ENCODE results near the gene ZNF837. TPM values are rescaled to one million over a fixed set of nuclear protein-coding genes. Genes with fewer than 3 reads are reported as not detected.

ZNF837 gene
- polyA plus RNA-seq, 2 of the 4 experiments (the other 2 are of a cell fraction), result 0.74 to 1.0 TPM

- ChIA-PET POLR2A (interaction anchor here (0.8 kb wide), 1 partner anchor 13 kb away, joined by 3 read pairs; no protein-coding TSS in a partner anchor), CTCF (interaction anchor here (0.9 to 1.9 kb wide), 2 partner anchors 13 to 90 kb away, joined by 4 to 8 read pairs; partner anchors contain the start of gene ZBTB45)
- Histone ChIP-seq H3K4me2 (no peak overlapping the region), H3K9me3 (peaks cover 70% of the 10 kb centered on the region), H3K4me1 (no peaks in the 10 kb centered on the region), H3K27ac (no peak overlapping the region), H3K4me3 (no peak overlapping the region)
- DNase-seq (ENCODE audit: low read depth in 1 of 2, low spot score in 1 of 2), result no peak
- no peak for ATAC-seq
- FAIRE-seq, result no peak
- no peak for TF ChIP-seq EP300 (IDR thresholded peaks at IDR 0.05)
- TF ChIP-seq MAZ (IDR thresholded peaks at IDR 0.05; ENCODE audit: borderline replicate concordance, low read depth, low read length), result no peak
- TF ChIP-seq RCOR1 (IDR thresholded peaks at IDR 0.05; ENCODE audit: low read depth, low read length), result no peak
- TF ChIP-seq, protein P1, sequence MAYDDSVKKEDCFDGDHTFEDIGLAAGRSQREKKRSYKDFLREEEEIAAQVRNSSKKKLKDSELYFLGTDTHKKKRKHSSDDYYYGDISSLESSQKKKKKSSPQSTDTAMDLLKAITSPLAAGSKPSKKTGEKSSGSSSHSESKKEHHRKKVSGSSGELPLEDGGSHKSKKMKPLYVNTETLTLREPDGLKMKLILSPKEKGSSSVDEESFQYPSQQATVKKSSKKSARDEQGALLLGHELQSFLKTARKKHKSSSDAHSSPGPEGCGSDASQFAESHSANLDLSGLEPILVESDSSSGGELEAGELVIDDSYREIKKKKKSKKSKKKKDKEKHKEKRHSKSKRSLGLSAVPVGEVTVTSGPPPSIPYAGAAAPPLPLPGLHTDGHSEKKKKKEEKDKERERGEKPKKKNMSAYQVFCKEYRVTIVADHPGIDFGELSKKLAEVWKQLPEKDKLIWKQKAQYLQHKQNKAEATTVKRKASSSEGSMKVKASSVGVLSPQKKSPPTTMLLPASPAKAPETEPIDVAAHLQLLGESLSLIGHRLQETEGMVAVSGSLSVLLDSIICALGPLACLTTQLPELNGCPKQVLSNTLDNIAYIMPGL (CRISPR knock-in tag; IDR thresholded peaks at IDR 0.05; ENCODE audit: borderline replicate concordance), result no peak
- TF ChIP-seq PBX3 (IDR thresholded peaks at IDR 0.05), result no peak
- no peak for TF ChIP-seq RARB (CRISPR knock-in tag; IDR thresholded peaks at IDR 0.05)
- TF ChIP-seq CBX2 (IDR thresholded peaks at IDR 0.05; ENCODE audit: borderline replicate concordance, low read depth), result no peak
- TF ChIP-seq FOXS1 (CRISPR knock-in tag; IDR thresholded peaks at IDR 0.05), result no peak
- TF ChIP-seq, protein P2, sequence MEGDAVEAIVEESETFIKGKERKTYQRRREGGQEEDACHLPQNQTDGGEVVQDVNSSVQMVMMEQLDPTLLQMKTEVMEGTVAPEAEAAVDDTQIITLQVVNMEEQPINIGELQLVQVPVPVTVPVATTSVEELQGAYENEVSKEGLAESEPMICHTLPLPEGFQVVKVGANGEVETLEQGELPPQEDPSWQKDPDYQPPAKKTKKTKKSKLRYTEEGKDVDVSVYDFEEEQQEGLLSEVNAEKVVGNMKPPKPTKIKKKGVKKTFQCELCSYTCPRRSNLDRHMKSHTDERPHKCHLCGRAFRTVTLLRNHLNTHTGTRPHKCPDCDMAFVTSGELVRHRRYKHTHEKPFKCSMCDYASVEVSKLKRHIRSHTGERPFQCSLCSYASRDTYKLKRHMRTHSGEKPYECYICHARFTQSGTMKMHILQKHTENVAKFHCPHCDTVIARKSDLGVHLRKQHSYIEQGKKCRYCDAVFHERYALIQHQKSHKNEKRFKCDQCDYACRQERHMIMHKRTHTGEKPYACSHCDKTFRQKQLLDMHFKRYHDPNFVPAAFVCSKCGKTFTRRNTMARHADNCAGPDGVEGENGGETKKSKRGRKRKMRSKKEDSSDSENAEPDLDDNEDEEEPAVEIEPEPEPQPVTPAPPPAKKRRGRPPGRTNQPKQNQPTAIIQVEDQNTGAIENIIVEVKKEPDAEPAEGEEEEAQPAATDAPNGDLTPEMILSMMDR (IDR thresholded peaks at IDR 0.05), result no peak
- TF ChIP-seq EHMT2 (IDR thresholded peaks at IDR 0.05; ENCODE audit: low read depth), result no peak
- no peak for TF ChIP-seq ESRRA (IDR thresholded peaks at IDR 0.05; ENCODE audit: borderline replicate concordance, low read length)
- no peak for TF ChIP-seq MAX (IDR thresholded peaks at IDR 0.05)
- no peak for TF ChIP-seq NPAS2 (CRISPR knock-in tag; IDR thresholded peaks at IDR 0.05; ENCODE audit: borderline replicate concordance)
- no peak for TF ChIP-seq PHF8 (IDR thresholded peaks at IDR 0.05; ENCODE audit: borderline replicate concordance, low read depth)
Observed at GRCh38 chr19:58429745-58430144, 48.9 kb upstream of the ZNF837 start.

DNA sequence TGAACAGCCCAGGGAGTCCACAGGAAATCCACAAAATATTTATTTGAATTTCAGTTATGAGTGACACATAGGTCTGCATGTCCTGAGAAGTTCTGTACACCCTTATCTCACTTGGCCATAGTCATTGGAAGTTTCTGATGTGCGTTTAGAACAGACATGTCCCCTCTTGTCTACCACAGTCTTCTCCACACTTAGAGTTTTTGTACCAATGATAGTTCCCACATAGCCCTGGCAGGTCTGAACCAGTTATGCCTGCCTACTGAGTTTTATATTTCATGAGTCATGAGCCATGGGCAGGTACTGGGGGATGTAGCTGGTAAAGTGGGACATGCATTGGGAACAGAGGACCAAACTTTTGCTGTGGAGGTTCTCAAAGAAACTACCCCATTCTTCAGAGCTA is 47.8 kb upstream of the ZNF837 start:
- WGBS (ENCODE audit: missing lambda C conversion rate), result 58% methylated on average over 1 of the region's 1 CpG
- ChIA-PET CTCF (interaction anchor here (1.2 kb wide), 1 partner anchor 10 kb away, joined by 3 read pairs; no protein-coding TSS in a partner anchor), POLR2A (no interaction called here)
- FAIRE-seq, result no peak
- peaks cover 64% of the 10 kb centered on the region for H3K9me3 ChIP-seq
- no peak for DNase-seq (ENCODE audit: low read depth in 1 of 2, low spot score in 1 of 2)
- TF ChIP-seq ZFP36 (IDR thresholded peaks at IDR 0.05; ENCODE audit: borderline replicate concordance, partially characterized antibody) (no peak), ZC3H11A (IDR thresholded peaks at IDR 0.05) (no peak), NPAS2 (CRISPR knock-in tag; IDR thresholded peaks at IDR 0.05; ENCODE audit: borderline replicate concordance) (no peak), HOXB13 (CRISPR knock-in tag; IDR thresholded peaks at IDR 0.05; ENCODE audit: low read depth) (no peak)
- H3K4me3 ChIP-seq, result no peak overlapping the region
- no peak overlapping the region for H3K4me2 ChIP-seq
- no peak overlapping the region for H3K27ac ChIP-seq
- ATAC-seq, result no peak
- H3K4me1 ChIP-seq, result no peaks in the 10 kb centered on the region

- H3K4me3 ChIP-seq, result no peak overlapping the region
- no peaks in the 10 kb centered on the region for H3K4me1 ChIP-seq
- no peak for ATAC-seq
- CTCF ChIA-PET, result interaction anchor here (0.6 to 1.2 kb wide), 7 partner anchors 8 to 103 kb away, joined by 3 to 4 read pairs (median 3); partner anchors contain the start of genes ZBTB45 and ZNF584
- no peak for DNase-seq (ENCODE audit: low read depth in 1 of 2, low spot score in 1 of 2)
- FAIRE-seq, result no peak
- 99% methylated on average over 7 of the region's 7 CpGs for WGBS (ENCODE audit: missing lambda C conversion rate)
- H3K4me2 ChIP-seq, result no peak overlapping the region
- peaks cover 62% of the 10 kb centered on the region for H3K9me3 ChIP-seq
- no peak overlapping the region for H3K27ac ChIP-seq
- TF ChIP-seq HOXB13 (CRISPR knock-in tag; IDR thresholded peaks at IDR 0.05; ENCODE audit: low read depth) (no peak), NR3C1 (IDR thresholded peaks at IDR 0.05) (no peak), CHD2 (IDR thresholded peaks at IDR 0.05; ENCODE audit: low read length, partially characterized antibody) (no peak), HDAC2 (IDR thresholded peaks at IDR 0.05) (no peak), ZFP36 (IDR thresholded peaks at IDR 0.05; ENCODE audit: borderline replicate concordance, partially characterized antibody) (no peak), ZC3H11A (IDR thresholded peaks at IDR 0.05) (no peak), HOXA7 (CRISPR knock-in tag; IDR thresholded peaks at IDR 0.05) (no peak), SREBF2 (IDR thresholded peaks at IDR 0.05) (no peak)
- TF ChIP-seq, protein P1 (CRISPR knock-in tag; IDR thresholded peaks at IDR 0.05; ENCODE audit: borderline replicate concordance), result no peak
- POLR2A ChIA-PET, result no interaction called here
Observed at GRCh38 chr19:58417071-58417470, 36.2 kb upstream of the ZNF837 start.
